H9 (cell line): ENCODE data around the gene KRT36. TPM values are rescaled to one million over a fixed set of nuclear protein-coding genes. Genes with fewer than 3 reads are reported as not detected.

ENCODE experiments used
- DNase-seq: peaks from one replicate; pipeline ENCODE4 v3.0.0-alpha.2; 2017
- H2AFZ ChIP-seq: one replicate; pipeline ENCODE4 v1.6.1; 2013; ENCODE audit warnings: mild to moderate bottlenecking, low read length, control low read depth, moderate library complexity
- H2AK5ac ChIP-seq: 2 replicates; pipeline ENCODE4 v1.6.1; 2013; ENCODE audit warnings: low read length, control low read depth, mixed read lengths; ENCODE audit not compliant: insufficient read length
- H2BK120ac ChIP-seq: one replicate; pipeline ENCODE4 v1.6.1; 2013; ENCODE audit warnings: low read depth, mild to moderate bottlenecking, low read length, control low read depth, inconsistent platforms; ENCODE audit not compliant: poor library complexity, severe bottlenecking
- H2BK12ac ChIP-seq: 2 replicates; pipeline ENCODE4 v1.6.1; 2013; ENCODE audit warnings: low read length, control low read depth, mixed read lengths, low read depth; ENCODE audit not compliant: insufficient read length
- H2BK15ac ChIP-seq: 2 replicates; pipeline ENCODE4 v1.6.1; 2013; ENCODE audit warnings: low read depth, low read length, control low read depth
- H2BK20ac ChIP-seq: one replicate; pipeline ENCODE4 v1.6.1; 2013; ENCODE audit warnings: low read depth, mild to moderate bottlenecking, low read length, control low read depth, inconsistent platforms; ENCODE audit not compliant: poor library complexity, severe bottlenecking
- H2BK5ac ChIP-seq: 2 replicates; pipeline ENCODE4 v1.6.1; 2013; ENCODE audit warnings: low read length, control low read depth, mixed read lengths; ENCODE audit not compliant: insufficient read length
- H3K14ac ChIP-seq: 2 replicates; pipeline ENCODE4 v1.6.1; 2013; ENCODE audit warnings: low read length, control low read depth; ENCODE audit not compliant: insufficient read depth
- H3K18ac ChIP-seq: 2 replicates; pipeline ENCODE4 v1.6.1; 2013; ENCODE audit warnings: low read depth, mild to moderate bottlenecking, mixed read lengths, low read length, control low read depth; ENCODE audit not compliant: insufficient read length
- H3K23ac ChIP-seq: 2 replicates; pipeline ENCODE4 v1.6.1; 2013; ENCODE audit warnings: low read length, control low read depth, mixed read lengths, low read depth; ENCODE audit not compliant: insufficient read length
- H3K23me2 ChIP-seq: 2 replicates; pipeline ENCODE4 v1.6.1; 2013; ENCODE audit warnings: low read depth, mild to moderate bottlenecking, mixed read lengths, low read length, control low read depth; ENCODE audit not compliant: insufficient read length, poor library complexity, severe bottlenecking
- H3K27ac ChIP-seq: 2 replicates; pipeline ENCODE4 v1.5.1; 2013; ENCODE audit warnings: low read length, control low read depth, mixed read lengths, low read depth; ENCODE audit not compliant: insufficient read length
- H3K27me3 ChIP-seq: 2 replicates; pipeline ENCODE4 v1.6.1; 2013; ENCODE audit warnings: low read length, control low read depth, inconsistent platforms; ENCODE audit not compliant: insufficient read depth
- H3K4ac ChIP-seq: 2 replicates; pipeline ENCODE4 v1.6.1; 2013; ENCODE audit warnings: low read depth, mild to moderate bottlenecking, control low read depth, inconsistent platforms, low read length, moderate library complexity
- H3K4me1 ChIP-seq: 2 replicates; pipeline ENCODE4 v1.6.1; 2013; ENCODE audit warnings: low read length, control low read depth, inconsistent platforms; ENCODE audit not compliant: insufficient read depth
- H3K4me2 ChIP-seq: 2 replicates; pipeline ENCODE4 v1.6.1; 2013; ENCODE audit warnings: low read length, control low read depth, mixed read lengths; ENCODE audit not compliant: insufficient read length, insufficient read depth
- H3K56ac ChIP-seq: 2 replicates; pipeline ENCODE4 v1.6.1; 2013; ENCODE audit warnings: low read depth, mild to moderate bottlenecking, mixed read lengths, low read length, control low read depth; ENCODE audit not compliant: insufficient read length
- H3K79me1 ChIP-seq: 2 replicates; pipeline ENCODE4 v1.6.1; 2013; ENCODE audit warnings: low read depth, mild to moderate bottlenecking, moderate library complexity, low read length, control low read depth, inconsistent platforms; ENCODE audit not compliant: insufficient read depth, poor library complexity, severe bottlenecking
- H3K79me2 ChIP-seq: 2 replicates; pipeline ENCODE4 v1.6.1; 2013; ENCODE audit warnings: low read length, control low read depth, inconsistent platforms; ENCODE audit not compliant: insufficient read depth
- H3K9ac ChIP-seq: 2 replicates; pipeline ENCODE4 v1.6.1; 2013; ENCODE audit warnings: low read length, control low read depth, mixed read lengths; ENCODE audit not compliant: insufficient read length; ENCODE audit errors: extremely low read depth
- H3K9me3 ChIP-seq: one replicate; pipeline ENCODE4 v1.6.1; 2013; ENCODE audit warnings: low read depth, low read length, inconsistent platforms; ENCODE audit not compliant: control insufficient read depth
- H3T11ph ChIP-seq: one replicate; pipeline ENCODE4 v1.6.1; 2013; ENCODE audit warnings: mild to moderate bottlenecking, low read length, control low read depth, inconsistent platforms
- H4K20me1 ChIP-seq: one replicate; pipeline ENCODE4 v1.6.1; 2013; ENCODE audit not compliant: control insufficient read depth, insufficient read length, insufficient read depth
- H4K5ac ChIP-seq: 2 replicates; pipeline ENCODE4 v1.6.1; 2013; ENCODE audit warnings: low read depth, mild to moderate bottlenecking, mixed read lengths, low read length, control low read depth; ENCODE audit not compliant: insufficient read length
- H4K8ac ChIP-seq: replicated peaks from 2 replicates; pipeline ENCODE4 v1.6.1; 2013; ENCODE audit warnings: low read length, control low read depth, mixed read lengths, low read depth; ENCODE audit not compliant: insufficient read length
- H4K91ac ChIP-seq: 2 replicates; pipeline ENCODE4 v1.6.1; 2013; ENCODE audit warnings: low read depth, mild to moderate bottlenecking, moderate library complexity, mixed read lengths, low read length, control low read depth; ENCODE audit not compliant: insufficient read length
- H3K27ac Mint-ChIP-seq, 3 experiments: 2 replicates in 2 of 3; 3 replicates in 1 of 3; pipeline ENCODE4 v1.8.0; 2020 to 2021; ENCODE audit warnings: mixed read lengths in 3 of 3, mild to moderate bottlenecking in 1 of 3, moderate library complexity in 1 of 3
- H3K27me3 Mint-ChIP-seq: 2 replicates; pipeline ENCODE4 v1.8.0; 2021; ENCODE audit warnings: low read depth, mild to moderate bottlenecking, moderate library complexity, mixed read lengths
- H3K36me3 Mint-ChIP-seq, 3 experiments: 2 replicates in 2 of 3; 3 replicates in 1 of 3; pipeline ENCODE4 v1.8.0; 2020 to 2021; ENCODE audit warnings: low read depth in 3 of 3, mixed read lengths in 3 of 3; ENCODE audit not compliant: insufficient read depth in 1 of 3
- H3K4me1 Mint-ChIP-seq, 2 experiments: 2 replicates each; pipeline ENCODE4 v1.8.0; 2020; ENCODE audit warnings: mixed read lengths in 2 of 2
- H3K4me3 Mint-ChIP-seq, 2 experiments: 2 replicates in 1 of 2; 3 replicates in 1 of 2; pipeline ENCODE4 v1.8.0; 2020 to 2021; ENCODE audit warnings: mild to moderate bottlenecking in 2 of 2, mixed read lengths in 2 of 2, moderate library complexity in 1 of 2
- H3K9me3 Mint-ChIP-seq, 2 experiments: 2 replicates in 1 of 2; 3 replicates in 1 of 2; pipeline ENCODE4 v1.8.0; 2020; ENCODE audit warnings: mild to moderate bottlenecking in 2 of 2, mixed read lengths in 2 of 2, moderate library complexity in 1 of 2
- CTCF ChIP-seq: fragments of 200-600 bp; sonication (generic); conservative IDR thresholded peaks from 3 replicates; pipeline ENCODE4 v1.8.0; 2021; ENCODE audit warnings: antibody characterized with exemption, mild to moderate bottlenecking
- WGBS: extraction: QIAGEN DNeasy Blood & Tissue Kit; methylation state at CpG from one replicate; pipeline ENCODE4 v1.1.7; 2013; ENCODE audit warnings: missing lambda C conversion rate, low lambda C conversion rate, mixed read lengths; ENCODE audit not compliant: insufficient read length; ENCODE audit errors: extremely low coverage; 5-methylcytosine and 5-hydroxymethylcytosine counted together
- total RNA-seq: library from RNA; stranded (reverse); gene quantifications from 2 replicates; pipeline ENCODE4 v1.2.1, GENCODE V29; 2021

KRT36 gene
- total RNA-seq, 1 experiment from 2014 or later, result not detected

- H3K4me1 ChIP-seq, result no peaks in the 10 kb centered on the region
- no peak overlapping the region for H3T11ph ChIP-seq
- no peak overlapping the region for H2BK12ac ChIP-seq
- no peaks in the 10 kb centered on the region for H3K27me3 ChIP-seq
- H3K4ac ChIP-seq, result no peak overlapping the region
- Mint-ChIP-seq H3K9me3 (peaks cover 3 to 13% of the 10 kb centered on the region in 2 experiments), H3K27ac (no peak overlapping the region), H3K27me3 (peaks cover 10% of the 10 kb centered on the region), H3K4me3 (no peak overlapping the region), H3K4me1 (no peaks in the 10 kb centered on the region), H3K36me3 (no peaks in the 10 kb centered on the region; a peak in 4 of 7 replicates)
- H4K91ac ChIP-seq, result no peak overlapping the region
- H3K4me2 ChIP-seq, result no peak overlapping the region
- H3K18ac ChIP-seq, result no peak overlapping the region
- H4K5ac ChIP-seq, result no peak overlapping the region
- no peak overlapping the region for H2BK120ac ChIP-seq
- no peak for TF ChIP-seq CTCF
- no peaks in the 10 kb centered on the region for H3K23me2 ChIP-seq
- H2AK5ac ChIP-seq, result no peak overlapping the region
- H3K9me3 ChIP-seq, result peaks cover 12% of the 10 kb centered on the region
- no peak overlapping the region for H2AFZ ChIP-seq
- H4K8ac ChIP-seq, result no peak overlapping the region
- H3K56ac ChIP-seq, result no peak overlapping the region
- H3K79me1 ChIP-seq, result no peaks in the 10 kb centered on the region
- no peak overlapping the region for H3K27ac ChIP-seq
- no peak overlapping the region for H3K14ac ChIP-seq
- no peak overlapping the region for H2BK20ac ChIP-seq
- no peak overlapping the region for H3K9ac ChIP-seq
- H3K79me2 ChIP-seq, result no peaks in the 10 kb centered on the region
- H3K23ac ChIP-seq, result no peak overlapping the region
- H2BK5ac ChIP-seq, result no peak overlapping the region
- H4K20me1 ChIP-seq, result no peaks in the 10 kb centered on the region
- no peak overlapping the region for H2BK15ac ChIP-seq
- DNase-seq, result no peak
- no CpG with 5 or more reads among the region's 3 CpGs for WGBS
Observed at GRCh38 chr17:41453066-41453465, 36.6 kb downstream of the KRT36 start.
